IPS-18a (cell line): Measurements from ENCODE around the gene DCAF6.

ENCODE experiments used
- H3K27ac ChIP-seq: one replicate; pipeline ENCODE4 v1.5.1; 2013; ENCODE audit warnings: low read length
- H3K27me3 ChIP-seq: one replicate; pipeline ENCODE4 v1.6.1; 2013; ENCODE audit warnings: mild to moderate bottlenecking, low read length; ENCODE audit not compliant: control insufficient read depth, insufficient read depth
- H3K36me3 ChIP-seq: one replicate; pipeline ENCODE4 v1.6.1; 2013; ENCODE audit warnings: low read depth, low read length; ENCODE audit not compliant: control insufficient read depth
- H3K4me1 ChIP-seq: one replicate; pipeline ENCODE4 v1.6.1; 2013; ENCODE audit warnings: low read depth, low read length; ENCODE audit not compliant: control insufficient read depth
- H3K4me3 ChIP-seq: one replicate; pipeline ENCODE4 v1.5.1; 2013; ENCODE audit warnings: low read length
- H3K9ac ChIP-seq: one replicate; pipeline ENCODE4 v1.6.1; 2013; ENCODE audit warnings: mild to moderate bottlenecking, low read length, moderate library complexity
- H3K9me3 ChIP-seq: one replicate; pipeline ENCODE4 v1.6.1; 2013; ENCODE audit warnings: low read depth, low read length; ENCODE audit not compliant: control insufficient read depth

Gene DCAF6

GRCh38 chr1:167974698-167975097 lies 38.2 kb downstream of the DCAF6 start:
- Histone ChIP-seq H3K36me3 (peaks cover 12% of the 10 kb centered on the region), H3K27me3 (no peaks in the 10 kb centered on the region)

DNA sequence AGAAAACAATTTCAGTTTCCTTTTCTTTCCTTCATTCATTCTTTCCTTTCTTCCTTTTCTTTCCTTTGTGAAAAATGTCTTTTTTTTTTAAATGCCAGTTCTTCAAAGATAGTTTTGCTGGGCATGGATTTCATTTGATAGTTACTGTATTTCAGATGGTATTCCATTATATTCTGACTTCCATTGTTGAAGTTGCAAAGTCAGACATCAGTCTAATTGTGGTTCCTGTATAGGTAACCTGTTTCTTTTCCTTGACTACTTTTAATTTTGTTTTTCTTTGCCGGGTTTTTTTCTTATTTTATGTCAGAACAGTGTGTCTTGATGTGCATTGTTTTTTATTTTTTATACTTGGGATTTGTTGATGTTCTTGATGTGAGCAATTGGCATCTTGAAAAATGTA lies 40.8 kb downstream of the DCAF6 start:
- Histone ChIP-seq H3K27ac (no peak overlapping the region), H3K4me1 (no peaks in the 10 kb centered on the region), H3K27me3 (no peaks in the 10 kb centered on the region), H3K9me3 (no peaks in the 10 kb centered on the region), H3K36me3 (peaks cover 12% of the 10 kb centered on the region), H3K9ac (no peak overlapping the region), H3K4me3 (no peak overlapping the region)

More at GRCh38 chr1:167974698-167975097, 38.2 kb downstream of the DCAF6 start:
- Histone ChIP-seq H3K4me3 (no peak overlapping the region), H3K9me3 (no peaks in the 10 kb centered on the region), H3K4me1 (no peaks in the 10 kb centered on the region), H3K27ac (no peak overlapping the region), H3K9ac (no peak overlapping the region)

DNA sequence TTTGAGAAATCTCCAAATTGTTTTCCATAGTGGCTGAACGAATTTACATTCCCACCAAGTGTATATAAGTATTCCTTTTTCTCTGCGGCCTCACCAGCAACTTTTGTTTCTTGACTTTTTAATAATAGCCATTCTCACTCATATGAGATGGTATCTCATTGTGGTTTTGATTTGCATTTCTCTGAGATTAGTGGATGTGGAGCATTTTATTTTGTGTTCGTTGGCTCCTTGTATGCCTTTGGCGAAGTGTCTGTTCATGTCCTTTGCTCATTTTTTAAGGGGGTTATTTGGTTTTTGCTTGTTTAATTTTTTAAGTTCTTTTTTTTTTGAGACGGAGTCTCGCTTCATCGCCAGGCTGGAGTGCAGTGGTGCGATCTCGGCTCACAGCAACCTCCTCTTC lies 45.5 kb downstream of the DCAF6 start:
- peaks cover 6% of the 10 kb centered on the region for H3K36me3 ChIP-seq
- H3K27me3 ChIP-seq = no peaks in the 10 kb centered on the region
- H3K9ac ChIP-seq = no peak overlapping the region
- H3K9me3 ChIP-seq = no peaks in the 10 kb centered on the region
- no peak overlapping the region for H3K4me3 ChIP-seq
- no peaks in the 10 kb centered on the region for H3K4me1 ChIP-seq
- H3K27ac ChIP-seq = no peak overlapping the region

DNA sequence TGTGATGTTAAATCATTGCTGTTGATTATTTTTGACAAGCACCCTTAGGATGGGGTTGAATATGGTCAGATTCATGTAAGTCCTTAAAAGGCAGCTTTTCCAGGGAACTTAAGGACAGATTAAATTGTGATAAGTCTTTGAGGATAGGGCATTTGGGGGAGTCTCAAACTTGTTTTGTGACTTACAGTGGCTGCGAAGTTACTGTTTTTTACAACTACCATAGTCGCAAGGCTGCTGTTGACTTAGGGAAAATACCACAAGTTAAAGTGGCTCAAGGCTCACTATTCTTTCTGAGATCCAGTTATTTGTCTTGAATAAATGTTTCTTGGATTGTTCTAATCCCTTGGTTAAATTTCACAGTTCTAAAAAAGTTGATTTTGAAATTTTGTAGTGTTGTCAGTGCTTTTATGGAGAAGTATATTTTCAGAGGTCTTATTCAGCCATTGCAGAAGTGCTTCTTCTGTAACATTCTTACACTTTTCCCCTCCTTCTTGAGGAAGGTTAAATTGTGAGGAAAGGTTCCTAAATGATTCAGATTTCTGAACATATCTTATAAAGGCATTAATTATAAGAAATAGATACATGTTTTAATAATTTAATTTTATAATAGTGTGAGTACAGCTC lies 47.4 kb downstream of the DCAF6 start:
- no peak overlapping the region for H3K4me3 ChIP-seq
- no peak overlapping the region for H3K27ac ChIP-seq
- H3K27me3 ChIP-seq = no peaks in the 10 kb centered on the region
- peaks cover 6% of the 10 kb centered on the region for H3K36me3 ChIP-seq
- no peaks in the 10 kb centered on the region for H3K9me3 ChIP-seq
- H3K4me1 ChIP-seq = no peaks in the 10 kb centered on the region
- no peak overlapping the region for H3K9ac ChIP-seq

DNA sequence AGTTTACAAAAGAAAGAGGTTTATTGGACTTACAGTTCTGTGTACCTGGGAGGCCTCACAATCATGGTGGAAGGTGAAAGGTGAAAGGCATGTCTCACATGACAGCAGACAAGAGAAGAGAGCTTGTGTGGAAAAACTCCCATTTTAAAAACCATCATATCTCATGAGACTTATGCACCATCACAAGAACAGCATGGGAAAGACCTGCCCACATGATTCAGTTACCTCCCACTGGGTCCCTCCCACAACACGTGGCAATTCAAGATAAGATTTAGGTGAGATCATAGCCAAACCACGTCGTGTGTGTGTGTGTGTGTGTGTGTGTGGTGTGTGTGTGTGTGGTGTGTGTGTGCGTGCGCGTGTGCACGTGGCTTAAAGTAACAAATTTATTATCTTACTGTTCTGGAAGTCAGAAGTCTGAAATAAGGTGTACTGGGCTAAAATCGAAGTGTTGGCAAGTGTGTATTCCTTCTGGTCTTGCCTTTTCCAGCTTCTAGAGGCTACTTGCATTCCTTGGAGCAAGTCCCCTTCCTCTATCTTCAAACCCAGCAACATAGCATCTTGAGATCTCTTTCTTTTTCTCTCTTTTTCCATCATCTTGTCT lies 48.5 kb downstream of the DCAF6 start:
- H3K4me1 ChIP-seq = no peaks in the 10 kb centered on the region
- no peaks in the 10 kb centered on the region for H3K27me3 ChIP-seq
- no peak overlapping the region for H3K27ac ChIP-seq
- no peaks in the 10 kb centered on the region for H3K9me3 ChIP-seq
- peaks cover 6% of the 10 kb centered on the region for H3K36me3 ChIP-seq
- H3K9ac ChIP-seq = no peak overlapping the region
- no peak overlapping the region for H3K4me3 ChIP-seq

GRCh38 chr1:167987174-167987573 lies 50.7 kb downstream of the DCAF6 start:
- no peaks in the 10 kb centered on the region for H3K27me3 ChIP-seq
- H3K4me1 ChIP-seq = no peaks in the 10 kb centered on the region
- no peak overlapping the region for H3K4me3 ChIP-seq
- H3K9ac ChIP-seq = no peak overlapping the region
- H3K36me3 ChIP-seq = peaks cover 13% of the 10 kb centered on the region
- no peak overlapping the region for H3K27ac ChIP-seq
- no peaks in the 10 kb centered on the region for H3K9me3 ChIP-seq

- no peaks in the 10 kb centered on the region for H3K9me3 ChIP-seq
- no peak overlapping the region for H3K27ac ChIP-seq
- H3K36me3 ChIP-seq = peaks cover 12% of the 10 kb centered on the region
- H3K4me3 ChIP-seq = no peak overlapping the region
- H3K27me3 ChIP-seq = no peaks in the 10 kb centered on the region
- H3K9ac ChIP-seq = no peak overlapping the region
- H3K4me1 ChIP-seq = no peaks in the 10 kb centered on the region
Observed at GRCh38 chr1:167991546-167991945, 55.1 kb downstream of the DCAF6 start.

- H3K4me3 ChIP-seq = no peak overlapping the region
Observed at GRCh38 chr1:167993720-167994119, 57.2 kb downstream of the DCAF6 start.

GRCh38 chr1:167994560-167994959 lies 58.1 kb downstream of the DCAF6 start:
- no peak overlapping the region for H3K27ac ChIP-seq
- no peak overlapping the region for H3K4me3 ChIP-seq
- no peaks in the 10 kb centered on the region for H3K27me3 ChIP-seq
- H3K9me3 ChIP-seq = no peaks in the 10 kb centered on the region
- no peaks in the 10 kb centered on the region for H3K4me1 ChIP-seq
- peaks cover 12% of the 10 kb centered on the region for H3K36me3 ChIP-seq
- H3K9ac ChIP-seq = no peak overlapping the region

More at GRCh38 chr1:167993720-167994119, 57.2 kb downstream of the DCAF6 start:
- Histone ChIP-seq H3K9ac (no peak overlapping the region), H3K27me3 (no peaks in the 10 kb centered on the region), H3K4me1 (no peaks in the 10 kb centered on the region), H3K9me3 (no peaks in the 10 kb centered on the region), H3K27ac (no peak overlapping the region), H3K36me3 (peaks cover 12% of the 10 kb centered on the region)

DNA sequence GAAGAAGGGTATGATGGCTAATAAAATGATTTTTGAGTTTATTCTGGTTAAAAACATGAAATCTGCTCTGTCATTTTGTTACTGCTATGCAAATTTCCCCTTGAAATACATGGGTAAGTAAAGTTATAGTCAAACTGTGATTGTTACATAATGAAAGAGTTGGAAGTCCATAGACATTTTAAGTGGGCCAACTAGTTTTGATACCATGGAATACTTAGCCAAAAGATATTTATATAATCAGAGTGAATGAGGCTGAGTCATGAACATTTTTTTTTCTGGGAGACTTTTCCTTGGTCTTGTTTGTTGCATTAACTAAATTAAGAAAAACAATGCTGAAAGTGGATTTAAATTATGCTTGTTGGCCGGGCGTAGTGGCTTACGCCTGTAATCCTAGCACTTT lies 58.6 kb downstream of the DCAF6 start:
- Histone ChIP-seq H3K36me3 (peaks cover 12% of the 10 kb centered on the region), H3K9ac (no peak overlapping the region), H3K27me3 (no peaks in the 10 kb centered on the region), H3K9me3 (no peaks in the 10 kb centered on the region), H3K4me1 (no peaks in the 10 kb centered on the region), H3K27ac (no peak overlapping the region), H3K4me3 (no peak overlapping the region)

- Histone ChIP-seq H3K36me3 (peaks cover 12% of the 10 kb centered on the region), H3K4me1 (no peaks in the 10 kb centered on the region), H3K4me3 (no peak overlapping the region), H3K27me3 (no peaks in the 10 kb centered on the region), H3K9me3 (no peaks in the 10 kb centered on the region), H3K27ac (no peak overlapping the region), H3K9ac (no peak overlapping the region)
Observed at GRCh38 chr1:167996266-167996665, 59.8 kb downstream of the DCAF6 start.

GRCh38 chr1:167997037-167997575 lies 60.6 kb downstream of the DCAF6 start:
- Histone ChIP-seq H3K36me3 (peaks cover 6% of the 10 kb centered on the region), H3K27ac (no peak overlapping the region), H3K4me1 (no peaks in the 10 kb centered on the region), H3K4me3 (no peak overlapping the region), H3K9ac (no peak overlapping the region), H3K9me3 (no peaks in the 10 kb centered on the region), H3K27me3 (no peaks in the 10 kb centered on the region)
